GM12878 (cell line): ENCODE data around the gene SEPTIN5. TPM values are rescaled to one million over a fixed set of nuclear protein-coding genes. Genes with fewer than 3 reads are reported as not detected.

Experiments used
- ATAC-seq: fragments of 200-7000 bp; cut with Tn5 transposase; 3 replicates; pipeline ENCODE4 v1.9.1; 2020; ENCODE audit warnings: mild to moderate bottlenecking, moderate library complexity
- BruUV-seq: library from RNA; stranded (reverse); fragments of 400-500 nt; replicated peaks from 2 replicates; lab custom pipeline; 2021; lab: Mats Ljungman, UMichigan
- CTCF ChIA-PET: fragments of 300-600 bp; sonication (Branson Sonifier 250); formaldehyde crosslinking; extraction: SDS; loops from one replicate; lab custom pipeline; 2021; ENCODE audit warnings: inconsistent platforms; lab: Yijun Ruan, JAX
- POLR2A ChIA-PET: fragments of 350-600 bp; formaldehyde crosslinking; extraction: SDS; loops from one replicate; lab custom pipeline; 2021; ENCODE audit warnings: inconsistent platforms; lab: Charles Lee
- RAD21 ChIA-PET: fragments of 300-600 bp; sonication (Branson Sonifier 250); formaldehyde crosslinking; loops from one replicate; lab custom pipeline; 2023; ENCODE audit warnings: antibody characterized with exemption; ENCODE audit not compliant: unreplicated experiment; lab: Charles Lee
- SMC1A ChIA-PET: fragments of 300-600 bp; sonication (Branson Sonifier 250); formaldehyde crosslinking; loops from one replicate; lab custom pipeline; 2023; ENCODE audit not compliant: unreplicated experiment, uncharacterized antibody; lab: Charles Lee
- DNase-seq: peaks from one replicate; pipeline ENCODE4 v3.0.0-alpha.2; 2011; ENCODE audit warnings: low read depth, low spot score
- FAIRE-seq: peaks from 3 replicates; lab custom pipeline; 2011; peaks lifted over from hg19 to GRCh38; lab: Jason Lieb, UNC
- H2AFZ ChIP-seq: 2 replicates; pipeline ENCODE4 v1.6.0; 2011; ENCODE audit warnings: low read depth, low read length, control low read depth; ENCODE audit not compliant: control insufficient read depth
- H3K27ac ChIP-seq: 2 replicates; pipeline ENCODE4 v1.5.1; 2011; ENCODE audit warnings: control low read depth; ENCODE audit not compliant: control insufficient read depth, insufficient read depth
- H3K27me3 ChIP-seq, 2 experiments: replicated peaks in 1 of 2; 2 replicates each; pipeline versions ENCODE4 v1.6.0 to v1.6.1; 2011; ENCODE audit warnings: low read length in 1 of 2; ENCODE audit not compliant: control insufficient read depth in 2 of 2, insufficient read depth in 2 of 2
- H3K36me3 ChIP-seq, 2 experiments: 2 replicates each; pipeline ENCODE4 v1.5.1; 2011; ENCODE audit warnings: low read length in 1 of 2; ENCODE audit not compliant: control insufficient read depth in 2 of 2, insufficient read depth in 2 of 2
- H3K4me1 ChIP-seq: 2 replicates; pipeline ENCODE4 v1.6.1; 2011; ENCODE audit warnings: mild to moderate bottlenecking, low read length, moderate library complexity, mixed read lengths; ENCODE audit not compliant: control insufficient read depth, insufficient read depth
- H3K4me2 ChIP-seq: 2 replicates; pipeline ENCODE4 v1.6.0; 2011; ENCODE audit warnings: control low read depth; ENCODE audit not compliant: control insufficient read depth, insufficient read depth
- H3K4me3 ChIP-seq: fragments of 200-600 bp; sonication (generic); 2 replicates; pipeline ENCODE4 v1.5.1; 2016
- H3K79me2 ChIP-seq: 2 replicates; pipeline ENCODE4 v1.6.0; 2011; ENCODE audit warnings: low read length; ENCODE audit not compliant: control insufficient read depth, insufficient read depth
- H3K9ac ChIP-seq: 2 replicates; pipeline ENCODE4 v1.8.0; 2011; ENCODE audit warnings: low read length, control low read depth, mixed read lengths; ENCODE audit not compliant: control insufficient read depth, insufficient read depth
- H3K9me3 ChIP-seq: replicated peaks from 3 replicates; pipeline ENCODE4 v1.5.1; 2011; ENCODE audit warnings: mild to moderate bottlenecking, low read length; ENCODE audit not compliant: control insufficient read depth, insufficient read depth
- H4K20me1 ChIP-seq: 2 replicates; pipeline ENCODE4 v1.6.0; 2011; ENCODE audit not compliant: control insufficient read depth, insufficient read depth
- BMI1 ChIP-seq: fragments of 450-650 bp; IDR thresholded peaks from 2 replicates; pipeline ENCODE4 v1.6.1; 2016; ENCODE audit warnings: mild to moderate bottlenecking, moderate library complexity, borderline replicate concordance
- CEBPB ChIP-seq, 2 experiments: fragments of 150-350 bp in 1 of 2; IDR thresholded peaks; 2 replicates each; pipeline ENCODE4 v1.6.1; 2012 to 2014; ENCODE audit warnings: low read depth in 2 of 2, low read length in 2 of 2, borderline replicate concordance in 1 of 2, inconsistent platforms in 1 of 2
- IRF4 ChIP-seq: IDR thresholded peaks from 2 replicates; pipeline ENCODE4 v1.6.1; 2011; ENCODE audit warnings: low read depth, low read length
- IRF5 ChIP-seq: fragments of 450-650 bp; IDR thresholded peaks from 2 replicates; pipeline ENCODE4 v1.6.1; 2017; ENCODE audit warnings: borderline replicate concordance
- PKNOX1 ChIP-seq: fragments of 450-650 bp; IDR thresholded peaks from 2 replicates; pipeline ENCODE4 v1.6.1; 2016; ENCODE audit warnings: mild to moderate bottlenecking
- POLR2A ChIP-seq: IDR thresholded peaks from 2 replicates; pipeline ENCODE4 v1.6.1; 2011; ENCODE audit warnings: low read depth, mild to moderate bottlenecking, low read length
- ZNF384 ChIP-seq: IDR thresholded peaks from 2 replicates; pipeline ENCODE4 v1.6.1; 2012; ENCODE audit warnings: low read depth, mild to moderate bottlenecking, low read length, improper control_type of control experiment, borderline replicate concordance
- WGBS: methylation state at CpG from one replicate; pipeline ENCODE4 v1.1.6; 2016; ENCODE audit warnings: low lambda C conversion rate; ENCODE audit not compliant: insufficient replicate concordance, insufficient coverage; ENCODE audit errors: missing lambda C conversion rate; 5-methylcytosine and 5-hydroxymethylcytosine counted together
- in situ Hi-C: fragments of 300-500 bp; cut with MboI; formaldehyde crosslinking; loops from 9 replicates; pipeline ENCODE4 v1.14.3; 2018; ENCODE audit warnings: mixed read lengths
- intact Hi-C: fragments of 100-400 bp; cut with micrococcal nuclease; formaldehyde crosslinking; loops from one replicate; pipeline ENCODE4 v1.14.2; 2022; ENCODE audit not compliant: unreplicated experiment
- polyA plus RNA-seq, 11 experiments: library from polyadenylated mRNA; depleted of rRNA in 4 of 11; unstranded in 6 of 11; stranded (reverse) in 5 of 11; fragments of >200 nt; fragmentation: Nextera tagmentation in 4 of 11; fragmentation: Illumina TruSeq in 1 of 11; extraction: Ambion mirVana in 4 of 11; extraction: Trizol in 1 of 11; gene quantifications; 1 replicate in 1 of 11; 2 replicates in 10 of 11; pipeline versions ENCODE4 v1.2.1 to v1.2.3, GENCODE V29; 2011 to 2016; ENCODE audit warnings: inconsistent platforms in 2 of 11, missing spikeins in 2 of 11, low read depth in 1 of 11
- total RNA-seq, 4 experiments: library from RNA; depleted of rRNA in 3 of 4; stranded (reverse); fragments of >200 nt in 3 of 4; fragmentation: Illumina TruSeq in 1 of 4; extraction: Trizol in 1 of 4; gene quantifications; 2 replicates each; pipeline versions ENCODE4 v1.2.1 to v1.2.3, GENCODE V29; 2013 to 2021
- TF ChIP-seq, protein P1 (sequence below): fragments of 450-650 bp; IDR thresholded peaks from 2 replicates; pipeline ENCODE4 v1.6.1; 2017; ENCODE audit warnings: mild to moderate bottlenecking, moderate library complexity

The SEPTIN5 gene
- total and polyA plus RNA-seq, 10 of the 15 experiments (the other 5 are each of a cell fraction or from before 2014, with no cell fraction given), result 0.13 to 1.1 (median 0.34) TPM; not detected in 5

GRCh38 chr22:19758896-19759426 is 44.7 kb downstream of the SEPTIN5 start:
- no peak overlapping the region for H3K9ac ChIP-seq
- ChIA-PET CTCF (interaction anchor here (2.2 kb wide), 1 partner anchor 152 kb away, joined by 7 read pairs; no protein-coding TSS in a partner anchor), POLR2A (no interaction called here), SMC1A (no interaction called here), RAD21 (no interaction called here)
- in situ Hi-C loops (no loop called here), intact Hi-C loops (no loop called here)
- DNase-seq (no peak), ATAC-seq (no peak), FAIRE-seq (no peak)
- H3K4me1 ChIP-seq, result peaks cover 6% of the 10 kb centered on the region
- H3K36me3 ChIP-seq, result no peaks in the 10 kb centered on the region
- H3K27ac ChIP-seq, result no peak overlapping the region
- H3K27me3 ChIP-seq, result peaks cover 18 to 28% of the 10 kb centered on the region in 2 experiments
- H3K4me2 ChIP-seq, result no peak overlapping the region
- H3K4me3 ChIP-seq, result no peak overlapping the region
- no TSS peak for BruUV-seq
- no peak overlapping the region for H2AFZ ChIP-seq
- no peaks in the 10 kb centered on the region; the same call in 1 of the 2 replicates for H4K20me1 ChIP-seq
- TF ChIP-seq CEBPB (IDR thresholded peaks at IDR 0.05; ENCODE audit: borderline replicate concordance in 1 of 2, low read depth in 2 of 2, low read length in 2 of 2), result no peak
- 13% methylated on average over 13 of the region's 21 CpGs for WGBS
- no peaks in the 10 kb centered on the region for H3K9me3 ChIP-seq
- no peaks in the 10 kb centered on the region for H3K79me2 ChIP-seq

DNA sequence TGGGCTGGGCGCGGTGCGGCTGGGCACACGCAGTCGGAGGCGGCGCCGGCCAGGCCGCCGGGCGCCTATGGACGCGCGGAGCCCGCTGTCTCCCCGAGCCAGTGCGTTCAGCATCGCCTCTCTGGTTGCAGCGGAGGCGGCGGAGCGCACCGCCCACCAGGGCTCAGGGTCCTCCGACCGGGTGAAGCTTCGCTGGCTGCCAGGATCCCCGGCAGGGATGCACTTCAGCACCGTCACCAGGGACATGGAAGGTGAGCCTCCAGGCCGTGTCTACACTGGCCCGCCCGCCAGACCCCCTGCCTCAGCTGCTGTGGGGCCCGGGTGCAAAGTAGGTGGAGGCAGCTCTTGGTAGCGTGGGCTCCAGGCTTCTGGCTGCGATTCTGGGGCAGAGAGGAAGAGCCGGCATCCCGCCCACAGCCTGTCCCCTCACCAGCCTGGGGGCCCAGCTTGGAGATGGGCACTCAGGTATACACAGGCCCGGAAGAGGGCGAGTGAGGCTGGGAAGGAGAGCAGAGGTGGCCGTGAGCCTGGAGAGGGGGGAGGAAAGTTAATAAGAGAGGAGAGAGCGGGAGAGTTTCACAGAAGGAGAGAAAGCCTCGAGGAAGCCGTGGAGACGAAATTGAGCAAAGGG is 45.2 kb downstream of the SEPTIN5 start:
- ATAC-seq (no peak), FAIRE-seq (no peak), DNase-seq (no peak)
- RAD21 ChIA-PET, result no interaction called here
- Histone ChIP-seq H3K27ac (no peak overlapping the region), H3K36me3 (no peaks in the 10 kb centered on the region), H3K27me3 (peaks cover 14 to 24% of the 10 kb centered on the region in 2 experiments), H3K4me2 (no peak overlapping the region), H3K9me3 (no peaks in the 10 kb centered on the region), H2AFZ (no peak overlapping the region), H3K9ac (no peak overlapping the region), H3K79me2 (no peaks in the 10 kb centered on the region), H3K4me3 (no peak overlapping the region), H3K4me1 (peaks cover 6% of the 10 kb centered on the region), H4K20me1 (no peaks in the 10 kb centered on the region; the same call in 1 of the 2 replicates)
- WGBS, result 2% methylated on average over 20 of the region's 43 CpGs
- BruUV-seq, result no TSS peak
- POLR2A ChIA-PET, result no interaction called here
- in situ Hi-C loops, result no loop called here
- intact Hi-C loops, result no loop called here
- CTCF ChIA-PET, result interaction anchor here (2.2 kb wide), 1 partner anchor 151 kb away, joined by 7 read pairs; no protein-coding TSS in a partner anchor
- SMC1A ChIA-PET, result no interaction called here
- TF ChIP-seq IRF4 (no peak), IRF5 (no peak), ZNF384 (no peak), BMI1 (no peak), POLR2A (no peak), PKNOX1 (no peak)
- TF ChIP-seq, protein P1, sequence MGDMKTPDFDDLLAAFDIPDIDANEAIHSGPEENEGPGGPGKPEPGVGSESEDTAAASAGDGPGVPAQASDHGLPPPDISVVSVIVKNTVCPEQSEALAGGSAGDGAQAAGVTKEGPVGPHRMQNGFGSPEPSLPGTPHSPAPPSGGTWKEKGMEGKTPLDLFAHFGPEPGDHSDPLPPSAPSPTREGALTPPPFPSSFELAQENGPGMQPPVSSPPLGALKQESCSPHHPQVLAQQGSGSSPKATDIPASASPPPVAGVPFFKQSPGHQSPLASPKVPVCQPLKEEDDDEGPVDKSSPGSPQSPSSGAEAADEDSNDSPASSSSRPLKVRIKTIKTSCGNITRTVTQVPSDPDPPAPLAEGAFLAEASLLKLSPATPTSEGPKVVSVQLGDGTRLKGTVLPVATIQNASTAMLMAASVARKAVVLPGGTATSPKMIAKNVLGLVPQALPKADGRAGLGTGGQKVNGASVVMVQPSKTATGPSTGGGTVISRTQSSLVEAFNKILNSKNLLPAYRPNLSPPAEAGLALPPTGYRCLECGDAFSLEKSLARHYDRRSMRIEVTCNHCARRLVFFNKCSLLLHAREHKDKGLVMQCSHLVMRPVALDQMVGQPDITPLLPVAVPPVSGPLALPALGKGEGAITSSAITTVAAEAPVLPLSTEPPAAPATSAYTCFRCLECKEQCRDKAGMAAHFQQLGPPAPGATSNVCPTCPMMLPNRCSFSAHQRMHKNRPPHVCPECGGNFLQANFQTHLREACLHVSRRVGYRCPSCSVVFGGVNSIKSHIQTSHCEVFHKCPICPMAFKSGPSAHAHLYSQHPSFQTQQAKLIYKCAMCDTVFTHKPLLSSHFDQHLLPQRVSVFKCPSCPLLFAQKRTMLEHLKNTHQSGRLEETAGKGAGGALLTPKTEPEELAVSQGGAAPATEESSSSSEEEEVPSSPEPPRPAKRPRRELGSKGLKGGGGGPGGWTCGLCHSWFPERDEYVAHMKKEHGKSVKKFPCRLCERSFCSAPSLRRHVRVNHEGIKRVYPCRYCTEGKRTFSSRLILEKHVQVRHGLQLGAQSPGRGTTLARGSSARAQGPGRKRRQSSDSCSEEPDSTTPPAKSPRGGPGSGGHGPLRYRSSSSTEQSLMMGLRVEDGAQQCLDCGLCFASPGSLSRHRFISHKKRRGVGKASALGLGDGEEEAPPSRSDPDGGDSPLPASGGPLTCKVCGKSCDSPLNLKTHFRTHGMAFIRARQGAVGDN, result no peak
